Esophagus squamous epithelium (tissue), 4 donors: Measurements from ENCODE around the gene SYNPR.

Experiments used
- CTCF ChIP-seq, 6 experiments: fragments of 450-650 bp in 4 of 6; fragments of 200-600 bp in 2 of 6; sonication (generic) in 2 of 6; IDR thresholded peaks; one replicate each; pipeline ENCODE4 v1.5.1; 2016 to 2019; ENCODE audit warnings: antibody characterized with exemption in 6 of 6, mild to moderate bottlenecking in 4 of 6, moderate library complexity in 4 of 6
- POLR2A ChIP-seq, 4 donors: fragments of 450-650 bp; IDR thresholded peaks; one replicate each; pipeline ENCODE4 v1.6.1; 2017; ENCODE audit warnings: antibody characterized with exemption in 4 of 4, mild to moderate bottlenecking in 4 of 4, moderate library complexity in 3 of 4

- TF ChIP-seq POLR2A (IDR thresholded peaks at IDR 0.05) (no peak), CTCF (IDR thresholded peaks at IDR 0.05) (no peak)
Observed at GRCh38 chr3:63437858-63438257, 159.8 kb downstream of the SYNPR start.
